ENCODE data around the gene ATP1A2.
A peak's percentile ranks its signal among the peaks of the same experiment; 100 is the strongest.

Gene ATP1A2

GRCh38 chr1:160171980-160172379 is 56.4 kb downstream of the ATP1A2 start:
- no peak for DNase-seq (ENCODE audit: low spot score)

GRCh38 chr1:160177231-160177630 is 61.7 kb downstream of the ATP1A2 start:
- no peak for DNase-seq (ENCODE audit: low spot score)

GRCh38 chr1:160177667-160178066 is 62.1 kb downstream of the ATP1A2 start:
- DNase-seq (ENCODE audit: low spot score) = no peak

- no peak for DNase-seq (ENCODE audit: low spot score)
Observed at GRCh38 chr1:160178731-160179130, 63.2 kb downstream of the ATP1A2 start.

GRCh38 chr1:160179336-160179735 is 63.8 kb downstream of the ATP1A2 start:
- DNase-seq (ENCODE audit: low spot score) = no peak

GRCh38 chr1:160186246-160186645 is 70.7 kb downstream of the ATP1A2 start:
- DNase-seq (ENCODE audit: low spot score) = no peak

- DNase-seq (ENCODE audit: low spot score) = no peak
Observed at GRCh38 chr1:160186729-160187128, 71.2 kb downstream of the ATP1A2 start.

- DNase-seq (ENCODE audit: low spot score) = no peak
Observed at GRCh38 chr1:160187407-160187806, 71.8 kb downstream of the ATP1A2 start.

- no peak for DNase-seq (ENCODE audit: low spot score)
Observed at GRCh38 chr1:160188341-160188740, 72.8 kb downstream of the ATP1A2 start.

- peak; percentile 54 for DNase-seq (ENCODE audit: low spot score)
Observed at GRCh38 chr1:160189649-160190625, 74.4 kb downstream of the ATP1A2 start, which contains the start of gene CASQ1. Gene CASQ1 (plus strand): TSS chr1:160190575. CDS start chr1:160190752, 177 bp downstream.

GRCh38 chr1:160191756-160192155 is 76.2 kb downstream of the ATP1A2 start:
- DNase-seq (ENCODE audit: low spot score) = no peak

GRCh38 chr1:160192234-160192633 is 76.7 kb downstream of the ATP1A2 start:
- DNase-seq (ENCODE audit: low spot score) = no peak
